Loucy (cell line): ENCODE data around the gene MACROD2.

Experiments used
- EZH2phosphoT487 ChIP-seq: fragments of 200-600 bp; IDR thresholded peaks from 2 replicates; pipeline ENCODE4 v1.6.1; 2018; ENCODE audit warnings: antibody characterized with exemption, mild to moderate bottlenecking, moderate library complexity, borderline replicate concordance
- TF ChIP-seq, protein P1 (sequence below): fragments of 200-600 bp; sonication (generic); conservative IDR thresholded peaks from 2 replicates; pipeline ENCODE4 v1.5.1; 2014; ENCODE audit warnings: mild to moderate bottlenecking, antibody characterized with exemption, low read length

- TF ChIP-seq, protein P1, sequence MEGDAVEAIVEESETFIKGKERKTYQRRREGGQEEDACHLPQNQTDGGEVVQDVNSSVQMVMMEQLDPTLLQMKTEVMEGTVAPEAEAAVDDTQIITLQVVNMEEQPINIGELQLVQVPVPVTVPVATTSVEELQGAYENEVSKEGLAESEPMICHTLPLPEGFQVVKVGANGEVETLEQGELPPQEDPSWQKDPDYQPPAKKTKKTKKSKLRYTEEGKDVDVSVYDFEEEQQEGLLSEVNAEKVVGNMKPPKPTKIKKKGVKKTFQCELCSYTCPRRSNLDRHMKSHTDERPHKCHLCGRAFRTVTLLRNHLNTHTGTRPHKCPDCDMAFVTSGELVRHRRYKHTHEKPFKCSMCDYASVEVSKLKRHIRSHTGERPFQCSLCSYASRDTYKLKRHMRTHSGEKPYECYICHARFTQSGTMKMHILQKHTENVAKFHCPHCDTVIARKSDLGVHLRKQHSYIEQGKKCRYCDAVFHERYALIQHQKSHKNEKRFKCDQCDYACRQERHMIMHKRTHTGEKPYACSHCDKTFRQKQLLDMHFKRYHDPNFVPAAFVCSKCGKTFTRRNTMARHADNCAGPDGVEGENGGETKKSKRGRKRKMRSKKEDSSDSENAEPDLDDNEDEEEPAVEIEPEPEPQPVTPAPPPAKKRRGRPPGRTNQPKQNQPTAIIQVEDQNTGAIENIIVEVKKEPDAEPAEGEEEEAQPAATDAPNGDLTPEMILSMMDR, result no peak
- TF ChIP-seq EZH2phosphoT487, result no peak
Measured at GRCh38 chr20:16013631-16014030, 2018.3 kb downstream of the MACROD2 start.
